CD14-positive monocyte (primary cell): ENCODE measurements around the gene GABRD. TPM values are rescaled to one million over a fixed set of nuclear protein-coding genes. Genes with fewer than 3 reads are reported as not detected.

Source experiments
- DNase-seq, 3 donors: peaks; one replicate each; pipeline ENCODE4 v3.0.0-alpha.2; 2011 to 2022
- H2AFZ ChIP-seq: 2 replicates; pipeline ENCODE4 v1.6.0; 2012; ENCODE audit warnings: mild to moderate bottlenecking, low read depth, low read length, inconsistent platforms; ENCODE audit not compliant: insufficient read depth, poor library complexity, severe bottlenecking
- H3K27ac ChIP-seq, 2 donors: 1 replicate in 1 of 2; 2 replicates in 1 of 2; pipeline ENCODE4 v1.5.1; 2012 to 2013; ENCODE audit warnings: low read length in 2 of 2, control low read depth in 1 of 2, inconsistent platforms in 1 of 2, low read depth in 1 of 2, mild to moderate bottlenecking in 1 of 2
- H3K27me3 ChIP-seq, 2 donors: one replicate each; pipeline versions ENCODE4 v1.6.0 to v1.6.1; 2011 to 2013; ENCODE audit warnings: low read length in 2 of 2; ENCODE audit not compliant: control insufficient read depth in 2 of 2, insufficient read depth in 2 of 2
- H3K36me3 ChIP-seq, 2 donors: replicated peaks in 1 of 2; 1 replicate in 1 of 2; 2 replicates in 1 of 2; pipeline versions ENCODE4 v1.5.1 to v1.6.1; 2012 to 2013; ENCODE audit warnings: low read length in 2 of 2, control low read depth in 1 of 2, inconsistent platforms in 1 of 2, mild to moderate bottlenecking in 1 of 2; ENCODE audit not compliant: insufficient read depth in 2 of 2, control insufficient read depth in 1 of 2
- H3K4me1 ChIP-seq, 2 donors: 1 replicate in 1 of 2; 2 replicates in 1 of 2; pipeline versions ENCODE4 v1.5.1 to v1.6.1; 2012 to 2013; ENCODE audit warnings: low read length in 2 of 2, control low read depth in 1 of 2, inconsistent platforms in 1 of 2, mild to moderate bottlenecking in 1 of 2, moderate library complexity in 1 of 2; ENCODE audit not compliant: insufficient read depth in 2 of 2, control insufficient read depth in 1 of 2
- H3K4me2 ChIP-seq: replicated peaks from 2 replicates; pipeline ENCODE3; 2012; ENCODE audit warnings: low read length, moderate library complexity, mild to moderate bottlenecking; ENCODE audit not compliant: poor library complexity, severe bottlenecking; ENCODE audit errors: extremely low read depth
- H3K4me3 ChIP-seq, 3 experiments: fragments of 200-600 bp in 1 of 3; sonication (generic) in 1 of 3; replicated peaks in 1 of 3; 1 replicate in 2 of 3; 2 replicates in 1 of 3; pipeline ENCODE4 v1.5.1; 2011 to 2013; ENCODE audit warnings: low read length in 3 of 3, mild to moderate bottlenecking in 3 of 3, control low read depth in 2 of 3, low read depth in 2 of 3, inconsistent platforms in 1 of 3, moderate library complexity in 1 of 3
- H3K79me2 ChIP-seq: 2 replicates; pipeline ENCODE4 v1.6.0; 2012; ENCODE audit warnings: mild to moderate bottlenecking, control low read depth, inconsistent platforms, low read length, moderate library complexity; ENCODE audit not compliant: insufficient read depth
- H3K9ac ChIP-seq: 2 replicates; pipeline ENCODE4 v1.6.0; 2017; ENCODE audit warnings: low read length, mild to moderate bottlenecking; ENCODE audit not compliant: insufficient read depth, poor library complexity, severe bottlenecking
- H3K9me3 ChIP-seq, 2 donors: replicated peaks in 1 of 2; 1 replicate in 1 of 2; 2 replicates in 1 of 2; pipeline versions ENCODE4 v1.5.1 to v1.6.1; 2012 to 2013; ENCODE audit warnings: low read length in 2 of 2, control low read depth in 1 of 2; ENCODE audit not compliant: control insufficient read depth in 1 of 2, insufficient read depth in 1 of 2
- H4K20me1 ChIP-seq: 2 replicates; pipeline ENCODE4 v1.6.0; 2012; ENCODE audit warnings: mild to moderate bottlenecking, low read length, control low read depth, moderate library complexity; ENCODE audit not compliant: insufficient read depth
- H3K27ac Mint-ChIP-seq, 7 donors: one replicate each; pipeline ENCODE4 v1.8.0; 2020; ENCODE audit warnings: mild to moderate bottlenecking in 7 of 7, mixed read lengths in 7 of 7, moderate library complexity in 6 of 7, inconsistent platforms in 2 of 7
- H3K27me3 Mint-ChIP-seq, 3 donors: one replicate each; pipeline ENCODE4 v1.8.0; 2021 to 2022; ENCODE audit warnings: low read depth in 3 of 3, mild to moderate bottlenecking in 3 of 3, mixed read lengths in 3 of 3, moderate library complexity in 3 of 3, inconsistent platforms in 1 of 3
- H3K36me3 Mint-ChIP-seq, 2 donors: one replicate each; pipeline ENCODE4 v1.8.0; 2020; ENCODE audit warnings: mixed read lengths in 2 of 2, inconsistent platforms in 1 of 2, mild to moderate bottlenecking in 1 of 2
- H3K4me1 Mint-ChIP-seq: one replicate; pipeline ENCODE4 v1.8.0; 2020; ENCODE audit warnings: mild to moderate bottlenecking, mixed read lengths
- H3K4me3 Mint-ChIP-seq, 2 donors: one replicate each; pipeline ENCODE4 v1.8.0; 2020; ENCODE audit warnings: mild to moderate bottlenecking in 2 of 2, mixed read lengths in 2 of 2, moderate library complexity in 1 of 2
- H3K9me3 Mint-ChIP-seq, 7 donors: one replicate each; pipeline ENCODE4 v1.8.0; 2020 to 2022; ENCODE audit warnings: mixed read lengths in 7 of 7, mild to moderate bottlenecking in 6 of 7, moderate library complexity in 6 of 7, inconsistent platforms in 2 of 7
- WGBS: methylation state at CpG from one replicate; pipeline ENCODE4 v1.1.5; 2013; ENCODE audit warnings: missing lambda C conversion rate; ENCODE audit not compliant: insufficient coverage; 5-methylcytosine and 5-hydroxymethylcytosine counted together
- intact Hi-C, 2 donors: fragments of 100-400 bp; cut with micrococcal nuclease; formaldehyde crosslinking; loops; one replicate each; pipeline versions ENCODE4 v1.15.0 to v1.15.1; 2023
- polyA plus RNA-seq, 3 donors: library from polyadenylated mRNA; depleted of rRNA in 1 of 3; unstranded in 2 of 3; stranded (reverse) in 1 of 3; fragments of 300-500 nt in 2 of 3; fragments of >200 nt in 1 of 3; fragmentation: Illumina TruSeq in 2 of 3; gene quantifications; 1 replicate in 2 of 3; 2 replicates in 1 of 3; pipeline ENCODE4 v1.2.3, GENCODE V29; 2012 to 2021
- TF ChIP-seq, protein P1 (sequence below): fragments of 200-600 bp; IDR thresholded peaks from one replicate; pipeline ENCODE4 v1.8.0; 2022; ENCODE audit warnings: antibody characterized with exemption, mild to moderate bottlenecking

The GABRD gene
- polyA plus RNA-seq, 3 donors = not detected

DNA sequence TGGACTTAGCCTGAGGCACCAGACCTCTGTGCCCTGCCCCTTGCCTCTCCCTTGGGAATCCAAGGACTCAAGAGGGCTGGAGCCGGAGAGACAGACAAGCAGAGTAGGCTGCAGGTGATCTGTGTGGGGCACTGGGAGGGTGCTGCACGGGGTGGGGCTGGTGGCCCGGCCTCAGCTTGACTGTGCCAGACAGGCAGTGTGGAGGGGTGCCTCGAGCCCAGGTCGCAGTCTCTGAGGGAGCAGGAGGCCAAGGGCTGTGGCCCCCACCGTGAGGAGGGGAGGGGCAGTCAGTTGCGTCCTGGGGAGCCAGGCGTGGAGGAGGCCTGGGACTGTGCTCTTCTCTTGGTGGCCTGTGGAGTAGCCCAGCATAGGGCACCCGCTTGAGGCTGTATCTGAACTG is 4.0 kb downstream of the GABRD start:
- 88% methylated on average over 9 of the region's 9 CpGs for WGBS
- Histone ChIP-seq H3K9me3 (peaks cover 0 to 6% of the 10 kb centered on the region in 2 donors), H4K20me1 (no peaks in the 10 kb centered on the region), H3K27ac (no peak overlapping the region), H3K4me3 (no peak overlapping the region), H3K36me3 (no peaks in the 10 kb centered on the region), H3K4me1 (peaks cover 0 to 3% of the 10 kb centered on the region in 2 donors), H3K4me2 (no peak overlapping the region), H2AFZ (no peak overlapping the region), H3K27me3 (peaks cover 9 to 30% of the 10 kb centered on the region in 2 donors), H3K9ac (no peak overlapping the region), H3K79me2 (no peaks in the 10 kb centered on the region)
- DNase-seq = no peak
- Mint-ChIP-seq H3K27ac (no peak overlapping the region), H3K4me3 (no peak overlapping the region), H3K4me1 (peaks cover 6% of the 10 kb centered on the region), H3K27me3 (peaks cover 33 to 49% (median 35%) of the 10 kb centered on the region in 3 donors), H3K9me3 (peaks cover 0 to 4% (median 3%) of the 10 kb centered on the region in 7 donors), H3K36me3 (peaks cover 0 to 3% of the 10 kb centered on the region in 2 donors)
- intact Hi-C loops = no loop called here
- TF ChIP-seq, protein P1, sequence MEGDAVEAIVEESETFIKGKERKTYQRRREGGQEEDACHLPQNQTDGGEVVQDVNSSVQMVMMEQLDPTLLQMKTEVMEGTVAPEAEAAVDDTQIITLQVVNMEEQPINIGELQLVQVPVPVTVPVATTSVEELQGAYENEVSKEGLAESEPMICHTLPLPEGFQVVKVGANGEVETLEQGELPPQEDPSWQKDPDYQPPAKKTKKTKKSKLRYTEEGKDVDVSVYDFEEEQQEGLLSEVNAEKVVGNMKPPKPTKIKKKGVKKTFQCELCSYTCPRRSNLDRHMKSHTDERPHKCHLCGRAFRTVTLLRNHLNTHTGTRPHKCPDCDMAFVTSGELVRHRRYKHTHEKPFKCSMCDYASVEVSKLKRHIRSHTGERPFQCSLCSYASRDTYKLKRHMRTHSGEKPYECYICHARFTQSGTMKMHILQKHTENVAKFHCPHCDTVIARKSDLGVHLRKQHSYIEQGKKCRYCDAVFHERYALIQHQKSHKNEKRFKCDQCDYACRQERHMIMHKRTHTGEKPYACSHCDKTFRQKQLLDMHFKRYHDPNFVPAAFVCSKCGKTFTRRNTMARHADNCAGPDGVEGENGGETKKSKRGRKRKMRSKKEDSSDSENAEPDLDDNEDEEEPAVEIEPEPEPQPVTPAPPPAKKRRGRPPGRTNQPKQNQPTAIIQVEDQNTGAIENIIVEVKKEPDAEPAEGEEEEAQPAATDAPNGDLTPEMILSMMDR = no peak

DNA sequence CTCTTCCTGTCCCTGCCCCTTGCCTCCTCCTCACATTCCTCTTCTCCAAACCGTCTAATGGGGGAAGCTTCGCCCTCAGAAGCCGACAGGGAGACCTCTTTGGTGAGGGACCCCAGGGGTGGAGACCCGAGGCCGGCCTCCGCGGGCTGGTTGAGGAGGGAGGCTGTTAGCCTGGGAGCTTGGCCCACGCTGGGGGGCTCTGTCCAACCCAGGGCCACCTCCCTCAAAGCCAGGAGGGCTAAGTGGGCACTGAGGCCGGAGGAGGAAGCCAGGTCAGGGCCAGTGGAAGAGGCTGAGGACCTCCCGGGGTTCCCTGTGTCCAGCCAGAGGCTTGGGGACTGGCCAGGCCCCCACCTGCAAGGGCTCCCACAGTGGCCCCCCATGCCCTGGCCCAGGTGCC is 5.3 kb downstream of the GABRD start:
- H3K36me3 ChIP-seq = no peaks in the 10 kb centered on the region

More for the DNA sequence above, 5.3 kb downstream of the GABRD start:
- Mint-ChIP-seq H3K4me3 (no peak overlapping the region), H3K9me3 (peaks cover 0 to 2% (median 0%) of the 10 kb centered on the region in 7 donors), H3K27me3 (peaks cover 25 to 41% (median 27%) of the 10 kb centered on the region in 3 donors), H3K36me3 (no peaks in the 10 kb centered on the region), H3K4me1 (peaks cover 6% of the 10 kb centered on the region), H3K27ac (no peak overlapping the region)
- no peak overlapping the region for H2AFZ ChIP-seq
- TF ChIP-seq, protein P1 = no peak
- H4K20me1 ChIP-seq = no peaks in the 10 kb centered on the region
- no peak overlapping the region for H3K27ac ChIP-seq
- no peak overlapping the region for H3K4me2 ChIP-seq
- WGBS = 83% methylated on average over 7 of the region's 10 CpGs
- H3K9me3 ChIP-seq = no peaks in the 10 kb centered on the region
- H3K27me3 ChIP-seq = peaks cover 3 to 22% of the 10 kb centered on the region in 2 donors
- H3K9ac ChIP-seq = no peak overlapping the region
- peaks cover 0 to 3% of the 10 kb centered on the region in 2 donors for H3K4me1 ChIP-seq
- DNase-seq = no peak
- intact Hi-C loops = no loop called here
- no peaks in the 10 kb centered on the region for H3K79me2 ChIP-seq
- no peak overlapping the region for H3K4me3 ChIP-seq
